AG08396 (cell line): Measurements from ENCODE around the gene CHCHD4.
"Not testable (repeated sequence)": the region's sequence is repeated elsewhere in the genome, so short reads cannot be mapped to it uniquely, and the experiment has no call there.

Experiments used
- DNase-seq: peaks from one replicate; pipeline ENCODE4 v3.0.0; 2012; ENCODE audit warnings: low spot score, mixed read lengths

The CHCHD4 gene

GRCh38 chr3:14120111-14120920, 4.4 kb downstream of the CHCHD4 start:
- DNase-seq: no peak

- no peak for DNase-seq
Observed at GRCh38 chr3:14119651-14120050, 5.0 kb downstream of the CHCHD4 start.

GRCh38 chr3:14118400-14119381, 6.0 kb downstream of the CHCHD4 start:
- DNase-seq: no peak

- DNase-seq: no peak
Observed at GRCh38 chr3:14117468-14118399, 6.9 kb downstream of the CHCHD4 start.

- DNase-seq: no peak
Observed at GRCh38 chr3:14113965-14114635, 10.6 kb downstream of the CHCHD4 start.

GRCh38 chr3:14110699-14111098, 14.0 kb downstream of the CHCHD4 start:
- DNase-seq: no peak

GRCh38 chr3:14109821-14110220, 14.8 kb downstream of the CHCHD4 start:
- not testable (repeated sequence) for DNase-seq

GRCh38 chr3:14097616-14098391, 26.9 kb downstream of the CHCHD4 start:
- DNase-seq: no peak

GRCh38 chr3:14096742-14097141, 27.9 kb downstream of the CHCHD4 start:
- DNase-seq: no peak

- no peak for DNase-seq
Observed at GRCh38 chr3:14093831-14094230, 30.8 kb downstream of the CHCHD4 start.

GRCh38 chr3:14092464-14092863, 32.2 kb downstream of the CHCHD4 start:
- no peak for DNase-seq

- DNase-seq: not testable (repeated sequence)
Observed at GRCh38 chr3:14091959-14092358, 32.7 kb downstream of the CHCHD4 start.

GRCh38 chr3:14087461-14087860, 37.2 kb downstream of the CHCHD4 start:
- not testable (repeated sequence) for DNase-seq

- no peak for DNase-seq
Observed at GRCh38 chr3:14082108-14082657, 42.5 kb downstream of the CHCHD4 start.

GRCh38 chr3:14077310-14077709, 47.4 kb downstream of the CHCHD4 start:
- DNase-seq: no peak

GRCh38 chr3:14075233-14075632, 49.4 kb downstream of the CHCHD4 start:
- DNase-seq: not testable (repeated sequence)

GRCh38 chr3:14064910-14065309, 59.8 kb downstream of the CHCHD4 start:
- DNase-seq: no peak

GRCh38 chr3:14063152-14063551, 61.5 kb downstream of the CHCHD4 start:
- no peak for DNase-seq
